Left lung (tissue), 10 donors: ENCODE measurements around the gene TMUB1. TPM values are rescaled to one million over a fixed set of nuclear protein-coding genes. Genes with fewer than 3 reads are reported as not detected.

Experiments used
- ATAC-seq: fragments of 200-7000 bp; cut with Tn5 transposase; one replicate; pipeline ENCODE4 v1.9.1; 2020; ENCODE audit warnings: moderate library complexity
- DNase-seq, 4 donors: peaks; one replicate each; pipeline ENCODE4 v3.0.0-alpha.2; 2013 to 2020
- H3K27ac ChIP-seq, 2 donors: fragments of 200-600 bp; sonication (generic) in 1 of 2; one replicate each; pipeline versions ENCODE4 v1.5.0 to v1.8.0; 2020 to 2021
- H3K27me3 ChIP-seq, 2 donors: fragments of 200-600 bp; sonication (generic) in 1 of 2; one replicate each; pipeline versions ENCODE4 v1.5.0 to v1.8.0; 2020 to 2021
- H3K36me3 ChIP-seq, 2 donors: fragments of 200-600 bp; sonication (generic) in 1 of 2; one replicate each; pipeline versions ENCODE4 v1.5.0 to v1.8.0; 2020 to 2021
- H3K4me1 ChIP-seq, 2 donors: fragments of 200-600 bp; one replicate each; pipeline ENCODE4 v1.8.0; 2021
- H3K4me3 ChIP-seq, 2 donors: fragments of 200-600 bp; sonication (generic) in 1 of 2; one replicate each; pipeline versions ENCODE4 v1.5.0 to v1.8.0; 2020 to 2021; ENCODE audit warnings: mild to moderate bottlenecking in 1 of 2
- H3K9me3 ChIP-seq, 2 donors: fragments of 200-600 bp; sonication (generic) in 1 of 2; one replicate each; pipeline versions ENCODE4 v1.5.0 to v1.8.0; 2020 to 2021
- CTCF ChIP-seq, 2 donors: fragments of 200-600 bp; sonication (generic) in 1 of 2; IDR thresholded peaks; one replicate each; pipeline versions ENCODE4 v1.5.0 to v1.8.0; 2021; ENCODE audit warnings: antibody characterized with exemption in 2 of 2
- intact Hi-C, 2 donors: fragments of 100-400 bp; cut with DNase I; formaldehyde crosslinking; loops; one replicate each; pipeline versions ENCODE4 v1.11.2 to v1.14.2; 2022
- polyA plus RNA-seq, 6 donors: library from polyadenylated mRNA; unstranded; fragments of 120-200 nt; gene quantifications; one replicate each; pipeline ENCODE4 v1.2.1, GENCODE V29; 2013; ENCODE audit not compliant: insufficient read length in 6 of 6
- total RNA-seq, 2 donors: library from RNA; stranded (reverse); fragmentation: NEBNext Ultra II Directional; extraction: Animal tissue kit (Norgen Biotek cat#: 25700); gene quantifications; one replicate each; pipeline ENCODE4 v1.2.1, GENCODE V29; 2021
- donor health status: DM: no; HTN: yes; CAD: no.
- donor health status: DM: no; HTN: no; CAD: no.

The TMUB1 gene
- total and polyA plus RNA-seq, 8 donors = 21.2 to 49.1 (median 24.5) TPM

GRCh38 chr7:151118108-151119054 lies 35.1 kb upstream of the TMUB1 start:
- no peak overlapping the region for H3K4me3 ChIP-seq
- ATAC-seq = no peak
- no peak overlapping the region for H3K27ac ChIP-seq
- no peak for TF ChIP-seq CTCF (IDR thresholded peaks at IDR 0.05)
- peaks cover 0 to 5% of the 10 kb centered on the region in 2 donors for H3K27me3 ChIP-seq
- H3K4me1 ChIP-seq = peaks cover 0 to 21% of the 10 kb centered on the region in 2 donors
- H3K9me3 ChIP-seq = no peaks in the 10 kb centered on the region
- DNase-seq = peak in 1 of 4 donors; percentile 63
- intact Hi-C loops = loop anchor here in 1 of 2 donors (10.0 kb wide), 1 partner anchor 224 kb away; no protein-coding TSS in a partner anchor
- H3K36me3 ChIP-seq = peaks cover 0 to 68% of the 10 kb centered on the region in 2 donors

- Histone ChIP-seq H3K36me3 (peaks cover 0 to 59% of the 10 kb centered on the region in 2 donors), H3K4me1 (peaks cover 0 to 25% of the 10 kb centered on the region in 2 donors), H3K27ac (no peak overlapping the region), H3K4me3 (peak overlapping the region in 1 of 2 donors; percentile 40), H3K27me3 (peaks cover 0 to 5% of the 10 kb centered on the region in 2 donors), H3K9me3 (no peaks in the 10 kb centered on the region)
- no peak for TF ChIP-seq CTCF (IDR thresholded peaks at IDR 0.05)
- peak in 1 of 4 donors; percentile 73 for DNase-seq
- no peak for ATAC-seq
- intact Hi-C loops = loop anchor here in 1 of 2 donors (10.0 kb wide), 1 partner anchor 223 kb away; no protein-coding TSS in a partner anchor
These were observed 34.3 kb upstream of the TMUB1 start for GRCh38 chr7:151117565-151117964.

- peak overlapping the region; percentile 18 to 50 for H3K27ac ChIP-seq
- no peak for TF ChIP-seq CTCF (IDR thresholded peaks at IDR 0.05)
- H3K4me1 ChIP-seq = peaks cover 0 to 25% of the 10 kb centered on the region in 2 donors
- H3K36me3 ChIP-seq = peaks cover 0 to 52% of the 10 kb centered on the region in 2 donors
- H3K9me3 ChIP-seq = no peaks in the 10 kb centered on the region
- peaks cover 0 to 5% of the 10 kb centered on the region in 2 donors for H3K27me3 ChIP-seq
- intact Hi-C loops = loop anchor here in 1 of 2 donors (10.0 kb wide), 1 partner anchor 222 kb away; no protein-coding TSS in a partner anchor
- ATAC-seq (peak; percentile 28), DNase-seq (peak in 1 of 4 donors; percentile 81)
- H3K4me3 ChIP-seq = peak overlapping the region; percentile 18 to 40
These were observed 33.5 kb upstream of the TMUB1 start for GRCh38 chr7:151116603-151117440.

GRCh38 chr7:151115836-151116418 lies 32.6 kb upstream of the TMUB1 start:
- peak in 3 of 4 donors; percentile 80 to 92 (median 89) for DNase-seq
- Histone ChIP-seq H3K27me3 (peaks cover 0 to 5% of the 10 kb centered on the region in 2 donors), H3K27ac (peak overlapping the region; percentile 37 to 50), H3K36me3 (peaks cover 0 to 43% of the 10 kb centered on the region in 2 donors), H3K4me3 (peak overlapping the region; percentile 19 to 40), H3K4me1 (peaks cover 0 to 32% of the 10 kb centered on the region in 2 donors), H3K9me3 (no peaks in the 10 kb centered on the region)
- no peak for TF ChIP-seq CTCF (IDR thresholded peaks at IDR 0.05)
- intact Hi-C loops = loop anchor here in 1 of 2 donors (10.0 kb wide), 1 partner anchor 221 kb away; no protein-coding TSS in a partner anchor
- peak; percentile 85 for ATAC-seq
